ENCODE data around the gene CIROP.

CIROP gene, protein sequence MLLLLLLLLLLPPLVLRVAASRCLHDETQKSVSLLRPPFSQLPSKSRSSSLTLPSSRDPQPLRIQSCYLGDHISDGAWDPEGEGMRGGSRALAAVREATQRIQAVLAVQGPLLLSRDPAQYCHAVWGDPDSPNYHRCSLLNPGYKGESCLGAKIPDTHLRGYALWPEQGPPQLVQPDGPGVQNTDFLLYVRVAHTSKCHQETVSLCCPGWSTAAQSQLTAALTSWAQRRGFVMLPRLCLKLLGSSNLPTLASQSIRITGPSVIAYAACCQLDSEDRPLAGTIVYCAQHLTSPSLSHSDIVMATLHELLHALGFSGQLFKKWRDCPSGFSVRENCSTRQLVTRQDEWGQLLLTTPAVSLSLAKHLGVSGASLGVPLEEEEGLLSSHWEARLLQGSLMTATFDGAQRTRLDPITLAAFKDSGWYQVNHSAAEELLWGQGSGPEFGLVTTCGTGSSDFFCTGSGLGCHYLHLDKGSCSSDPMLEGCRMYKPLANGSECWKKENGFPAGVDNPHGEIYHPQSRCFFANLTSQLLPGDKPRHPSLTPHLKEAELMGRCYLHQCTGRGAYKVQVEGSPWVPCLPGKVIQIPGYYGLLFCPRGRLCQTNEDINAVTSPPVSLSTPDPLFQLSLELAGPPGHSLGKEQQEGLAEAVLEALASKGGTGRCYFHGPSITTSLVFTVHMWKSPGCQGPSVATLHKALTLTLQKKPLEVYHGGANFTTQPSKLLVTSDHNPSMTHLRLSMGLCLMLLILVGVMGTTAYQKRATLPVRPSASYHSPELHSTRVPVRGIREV

DNA sequence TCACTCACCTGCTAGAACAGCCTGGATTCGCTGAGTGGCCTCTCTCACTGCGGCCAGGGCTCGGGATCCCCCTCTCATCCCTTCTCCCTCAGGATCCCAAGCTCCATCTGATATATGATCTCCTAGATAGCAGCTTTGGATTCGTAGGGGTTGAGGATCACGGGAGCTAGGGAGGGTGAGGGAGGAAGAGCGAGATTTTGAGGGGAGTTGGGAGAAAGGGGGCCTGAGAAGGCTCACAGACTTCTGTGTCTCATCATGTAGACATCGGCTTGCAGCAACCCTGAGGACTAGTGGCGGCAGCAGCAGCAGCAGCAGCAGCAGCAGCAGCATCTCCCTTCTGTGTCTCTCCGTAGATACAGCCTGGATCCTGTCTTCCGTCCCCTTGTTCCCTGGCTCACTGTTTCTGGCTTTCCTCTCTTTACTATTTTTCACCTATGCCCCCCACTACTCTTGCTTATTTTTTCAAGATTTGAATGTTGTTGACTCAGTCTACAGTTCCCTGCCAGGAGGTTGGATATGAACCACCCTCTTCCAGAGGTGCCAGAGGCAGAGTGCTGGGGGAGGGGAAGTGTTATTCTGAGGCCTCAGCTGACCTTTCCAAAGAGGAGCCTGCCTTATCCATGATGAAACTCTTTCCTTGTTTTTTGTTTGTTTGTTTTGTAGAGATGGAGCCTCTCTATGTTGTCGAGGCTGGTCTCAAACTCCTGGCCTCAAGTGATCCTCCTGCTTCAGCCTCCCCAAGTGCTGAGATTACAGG, at the start of gene CIROP:
Gene CIROP, minus strand, starts transcription at position 399 of the 757 bp plus-strand sequence. Its CDS starts 69 bp downstream, at position 330.
- DNase-seq: peak; percentile 10

DNA sequence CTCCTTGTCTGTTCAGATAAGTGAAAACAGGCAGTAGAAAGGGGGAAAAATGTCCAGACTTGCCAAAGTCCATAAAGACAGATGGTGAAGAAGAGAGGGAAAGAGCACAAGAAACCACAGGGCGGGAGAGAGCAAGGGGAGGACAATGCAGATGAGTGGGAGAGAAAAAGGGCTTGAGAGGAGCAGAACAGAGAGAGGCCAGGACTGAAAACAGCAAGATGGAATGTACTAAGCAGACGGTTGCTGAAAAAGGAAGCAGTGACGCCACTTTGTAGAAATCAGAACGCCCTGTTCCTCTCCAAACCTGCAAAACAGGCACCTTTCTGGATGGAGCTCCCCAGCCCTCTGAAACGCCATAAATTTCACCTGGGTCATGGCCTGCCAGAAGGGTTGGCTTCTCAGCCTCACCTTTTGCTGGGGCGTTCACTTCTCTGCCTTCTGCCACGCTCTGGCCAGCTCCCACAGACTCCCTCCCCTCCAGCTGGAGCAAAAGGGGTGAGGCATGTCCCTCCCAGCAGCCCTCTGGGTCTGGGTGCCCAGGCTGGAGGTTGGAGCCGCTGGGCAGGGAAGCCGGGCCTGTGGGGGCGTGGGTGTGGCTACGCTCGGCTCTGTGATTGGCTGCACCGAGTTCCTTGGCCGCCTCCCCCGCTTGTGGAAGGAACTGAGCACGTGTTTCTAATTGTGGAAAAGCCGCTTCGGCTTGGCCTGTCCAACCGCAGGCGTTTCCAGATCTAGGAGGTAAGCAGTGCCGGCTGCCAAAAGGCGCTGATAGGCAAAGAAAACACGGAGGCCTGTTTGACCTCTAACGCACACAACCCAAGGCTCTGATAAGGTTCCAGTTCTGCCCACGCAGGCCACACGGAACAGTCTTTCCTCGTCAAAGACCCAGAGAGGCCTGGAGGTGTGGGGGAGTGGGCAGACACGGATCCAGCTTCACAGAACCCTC, 49.3 kb upstream of the CIROP start:
- no peak for DNase-seq

DNA sequence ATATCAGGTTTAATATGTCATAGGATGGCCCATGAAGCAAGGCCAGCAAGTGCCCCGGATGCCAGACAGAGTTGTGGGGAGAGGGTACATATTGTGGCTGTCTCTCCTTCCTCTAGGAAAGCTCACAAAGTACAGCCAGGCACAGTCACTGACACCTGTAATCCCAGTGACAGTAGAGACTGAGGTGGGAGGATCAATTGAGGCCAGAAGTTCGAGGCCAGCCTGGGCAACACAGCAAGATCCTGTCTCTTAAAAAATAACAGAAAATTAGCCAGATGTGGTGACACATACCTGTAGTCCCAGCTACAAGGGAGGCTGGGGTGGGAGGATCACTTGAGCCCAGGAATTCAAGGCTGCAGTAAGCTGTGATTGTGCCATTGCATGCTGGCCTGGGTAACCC, 46.6 kb upstream of the CIROP start:
- DNase-seq: no peak

DNA sequence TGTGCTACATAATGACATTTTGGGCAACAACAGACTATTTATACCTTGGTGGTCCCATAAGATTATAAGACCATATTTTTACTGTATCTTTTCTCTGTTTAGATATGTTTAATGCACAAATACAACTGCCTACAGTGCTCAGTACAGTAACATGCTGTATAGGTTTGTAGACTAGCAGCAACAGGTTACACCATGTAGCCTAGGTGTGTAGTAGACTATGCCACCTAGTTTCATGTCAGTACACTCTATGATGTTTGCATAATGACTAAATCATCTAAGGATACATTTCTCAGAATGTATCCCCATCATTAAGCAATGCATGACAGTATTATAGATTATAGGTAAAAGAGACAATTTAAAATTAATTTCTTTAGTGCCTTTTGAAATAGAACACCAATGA, 45.0 kb upstream of the CIROP start:
- no peak for DNase-seq

DNA sequence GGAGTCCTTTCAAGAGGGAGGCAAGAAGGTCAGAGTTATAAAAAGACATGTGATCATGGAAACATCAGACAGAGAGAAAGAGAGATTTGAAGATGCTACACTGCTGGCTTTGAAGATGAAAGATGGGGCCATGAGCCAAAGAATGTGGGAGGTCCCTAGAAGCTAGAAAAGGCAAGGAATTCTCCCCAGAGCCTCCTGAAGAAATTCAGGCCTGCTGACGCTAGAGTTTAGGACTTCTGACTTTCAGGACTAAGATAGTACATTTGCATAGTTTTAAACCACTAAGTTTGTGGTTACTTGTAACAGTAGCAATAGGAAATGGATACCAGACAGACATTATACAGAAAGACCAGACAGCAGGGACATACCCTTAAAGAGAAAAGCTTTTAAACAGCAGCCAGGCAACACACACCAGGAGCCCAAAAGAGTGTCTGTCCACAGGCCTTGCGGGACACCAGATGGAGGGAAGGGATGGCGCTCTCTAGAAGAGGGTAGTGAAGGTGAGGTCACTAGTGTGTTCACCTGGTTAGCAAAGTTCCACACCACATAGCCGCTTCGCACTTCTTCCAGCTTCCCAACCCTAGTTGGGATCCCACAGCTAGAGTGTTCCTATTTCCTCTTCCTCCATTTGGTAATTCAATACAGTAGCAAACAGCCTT, 43.9 kb upstream of the CIROP start:
- DNase-seq: no peak

DNA sequence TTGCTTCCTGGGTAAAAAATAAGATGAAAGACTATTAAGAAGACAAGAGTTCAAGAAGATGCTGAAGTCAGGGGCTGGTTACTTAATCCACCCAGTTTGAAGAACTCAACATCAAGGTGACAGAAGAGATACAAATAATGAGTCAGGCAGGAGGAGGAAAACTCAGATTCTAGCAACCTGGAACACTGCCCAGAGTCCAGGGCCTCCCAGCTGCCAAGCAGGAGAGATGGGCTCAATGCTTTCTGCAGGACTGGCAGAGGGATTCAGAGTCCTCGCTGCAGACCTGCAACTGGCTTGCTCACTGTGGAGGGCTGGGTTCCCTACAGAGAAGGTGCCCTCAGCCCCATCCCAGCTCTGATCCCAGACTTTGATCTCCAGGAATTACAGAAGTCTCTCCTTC, 42.9 kb upstream of the CIROP start:
- no peak for DNase-seq

DNA sequence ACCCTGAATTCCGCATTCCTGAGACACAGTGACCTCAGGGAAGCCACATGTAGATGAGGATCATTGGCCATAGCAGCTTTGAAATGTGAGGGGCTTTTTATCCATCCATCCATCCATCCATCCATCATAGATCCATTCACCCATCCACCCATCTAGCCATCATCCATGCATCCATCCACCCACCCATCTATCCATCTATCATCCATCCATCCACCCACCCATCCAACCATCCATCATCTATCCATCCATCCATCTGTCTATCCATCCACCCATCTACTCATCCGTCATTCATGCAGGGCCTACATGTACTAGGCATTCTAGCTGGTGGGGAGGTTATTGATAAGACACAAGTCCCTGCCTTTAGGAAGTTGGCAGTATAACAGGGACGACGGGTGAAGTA, 42.2 kb upstream of the CIROP start:
- no peak for DNase-seq

DNA sequence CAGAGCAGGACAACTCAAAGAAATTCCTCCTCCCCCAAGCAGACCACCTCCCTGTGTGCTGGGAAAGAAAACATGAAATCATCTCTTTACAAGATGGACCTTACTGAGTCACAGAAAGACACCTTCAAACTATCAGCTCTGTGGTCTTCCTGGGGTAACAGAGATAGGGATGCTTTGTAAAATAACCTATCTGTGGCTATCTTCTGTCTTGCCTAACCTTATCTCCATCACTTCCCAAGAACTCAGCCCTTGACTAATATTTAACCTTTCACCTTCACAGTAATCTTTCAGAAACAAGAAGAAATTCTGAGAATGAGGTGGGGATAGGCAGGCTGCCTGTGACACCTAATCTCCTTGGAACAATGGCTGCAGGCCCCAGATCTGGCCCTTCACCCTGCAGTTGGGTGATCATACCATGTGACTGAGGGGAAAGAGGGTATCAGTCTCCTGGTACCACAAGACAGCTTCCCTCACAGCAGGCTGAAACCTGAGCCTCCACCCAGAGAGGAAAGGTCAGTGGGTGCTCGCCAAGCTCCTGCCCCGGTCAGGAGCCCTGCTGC, 41.6 kb upstream of the CIROP start:
- no peak for DNase-seq

DNA sequence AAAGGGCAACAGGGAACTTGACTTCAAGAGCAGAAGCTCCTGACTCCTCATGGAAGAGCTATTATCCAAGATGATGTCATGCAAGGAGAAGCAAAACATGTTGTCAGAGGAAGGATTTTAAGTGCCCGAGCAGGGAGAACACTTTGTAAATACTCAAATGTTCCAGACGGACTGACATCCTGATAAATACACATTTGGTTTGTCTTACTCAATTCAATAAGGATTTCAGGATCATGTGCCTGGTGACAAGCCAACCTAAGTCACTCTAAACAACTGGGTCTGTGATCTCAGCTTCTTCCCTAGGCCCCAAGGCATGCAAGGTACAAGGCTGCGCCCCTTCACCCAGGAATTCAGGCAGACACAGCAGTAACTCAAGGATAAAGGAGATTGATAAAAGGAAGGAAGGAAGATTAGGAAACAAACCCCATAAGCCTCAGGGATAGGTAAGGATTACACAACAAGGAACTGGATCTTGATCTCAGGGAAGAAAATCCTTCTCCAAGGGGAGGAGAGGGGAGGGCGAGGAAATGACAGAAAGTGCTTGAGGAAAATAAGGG, 41.1 kb upstream of the CIROP start:
- DNase-seq: no peak

DNA sequence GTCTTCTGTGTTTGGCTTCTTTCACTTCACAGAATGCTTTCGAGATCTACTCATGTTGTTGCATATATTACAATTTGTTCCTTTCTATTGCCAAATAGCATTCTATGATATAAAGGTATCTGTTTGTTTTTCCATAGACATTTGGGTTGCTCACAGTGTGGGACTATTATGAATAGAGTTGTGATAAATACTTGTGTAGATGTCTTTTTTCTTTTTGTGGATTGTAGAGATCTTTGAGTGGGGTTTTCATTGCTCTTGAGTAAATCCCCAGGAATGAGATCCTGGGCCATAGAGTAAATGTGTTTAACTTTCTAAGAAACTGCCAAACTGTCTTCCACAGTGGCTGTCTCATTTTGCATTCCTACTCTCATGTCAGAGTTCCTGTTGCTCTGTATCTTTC, 39.1 kb upstream of the CIROP start:
- no peak for DNase-seq

DNA sequence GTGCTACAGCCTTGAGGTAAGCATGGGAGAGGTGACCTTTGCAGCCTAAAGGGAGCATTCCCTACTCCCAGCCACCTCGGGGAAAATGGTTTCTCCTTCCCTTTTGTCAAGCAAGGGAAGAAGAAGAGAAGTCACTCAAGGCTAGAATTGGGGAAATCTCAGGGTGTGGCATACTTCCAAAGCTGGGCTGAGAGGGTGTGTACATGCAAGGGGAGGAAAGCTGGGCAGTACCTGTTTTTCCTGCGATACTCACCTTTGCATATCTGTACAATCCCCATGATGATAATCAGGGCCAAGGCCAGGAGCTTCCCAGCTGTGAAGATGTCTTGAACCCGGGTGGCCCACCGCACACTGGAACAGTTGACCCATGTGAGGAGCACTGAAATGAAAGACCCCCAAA, 38.0 kb upstream of the CIROP start:
- no peak for DNase-seq

DNA sequence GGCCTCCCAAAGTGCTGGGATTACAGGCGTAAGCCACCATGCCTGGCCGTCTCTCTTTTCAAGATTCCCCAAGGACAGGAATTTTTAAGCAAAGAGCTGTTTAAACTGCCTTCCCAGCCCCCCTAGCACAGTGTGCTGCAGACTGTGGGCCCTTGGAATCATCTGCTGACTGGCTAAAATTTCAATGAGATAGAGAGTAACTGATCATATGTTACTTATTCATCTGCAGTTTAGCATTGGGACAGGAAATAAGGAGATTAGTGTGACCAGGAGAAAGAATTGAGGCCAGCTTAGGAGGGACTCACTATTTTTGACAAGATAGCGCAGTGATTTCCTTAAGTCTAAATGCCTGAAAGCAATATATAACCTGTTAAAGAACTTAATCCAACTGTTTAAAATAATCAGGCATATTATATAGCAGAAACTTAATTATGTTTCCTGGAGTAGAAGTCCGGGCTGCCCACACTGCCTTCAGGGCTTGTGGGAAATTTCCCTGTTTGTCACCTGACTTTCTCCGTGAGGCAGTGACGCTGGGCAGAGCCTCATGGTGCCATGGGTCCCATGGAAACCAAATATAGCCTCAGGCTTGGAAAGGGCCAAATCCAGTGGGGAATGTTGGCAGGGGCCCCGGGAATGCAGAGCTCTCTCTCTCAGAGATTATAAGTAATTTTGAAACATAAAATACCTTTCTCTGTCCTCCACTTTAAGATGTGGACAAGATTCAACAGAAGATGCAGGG, 37.1 kb upstream of the CIROP start:
- DNase-seq: no peak

DNA sequence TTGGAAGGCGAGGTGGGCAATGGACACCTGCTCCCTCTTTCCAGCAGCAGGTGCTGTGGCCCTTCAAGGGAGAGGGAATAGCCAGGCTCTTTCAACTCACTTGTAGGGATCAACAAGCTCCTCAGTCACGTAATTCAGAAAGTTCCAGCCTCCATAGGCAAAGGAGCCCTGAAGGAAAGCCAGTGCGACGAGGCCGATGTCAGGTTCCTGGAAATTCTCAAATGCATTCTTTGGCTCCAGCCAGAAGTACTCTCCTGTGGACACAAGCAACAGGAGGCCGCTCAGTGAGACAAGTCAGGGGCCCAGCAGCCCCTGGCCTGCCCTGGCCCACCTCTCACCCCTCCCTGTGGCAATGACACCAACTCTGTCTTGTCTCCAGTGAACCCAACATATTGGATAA, 35.6 kb upstream of the CIROP start:
- DNase-seq: no peak

DNA sequence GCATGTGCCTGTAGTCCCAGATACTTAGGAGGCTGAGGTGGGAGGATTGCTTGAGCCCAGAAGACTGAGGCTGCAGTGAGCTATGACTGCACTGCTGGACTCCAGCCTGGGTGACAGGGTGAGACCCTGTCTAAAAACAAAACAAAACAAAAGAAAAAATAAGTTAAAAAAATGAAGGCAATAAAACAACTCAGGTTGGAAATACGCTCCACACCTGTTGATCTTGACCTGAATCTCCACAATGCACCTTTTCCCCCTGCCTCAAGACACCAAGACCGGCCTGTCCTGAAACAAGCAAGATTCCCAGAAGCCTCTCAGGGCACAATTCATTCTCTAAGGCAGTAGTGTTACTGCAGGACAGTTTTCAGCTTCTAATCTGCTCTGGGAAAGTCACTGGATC, 35.1 kb upstream of the CIROP start:
- DNase-seq: no peak

DNA sequence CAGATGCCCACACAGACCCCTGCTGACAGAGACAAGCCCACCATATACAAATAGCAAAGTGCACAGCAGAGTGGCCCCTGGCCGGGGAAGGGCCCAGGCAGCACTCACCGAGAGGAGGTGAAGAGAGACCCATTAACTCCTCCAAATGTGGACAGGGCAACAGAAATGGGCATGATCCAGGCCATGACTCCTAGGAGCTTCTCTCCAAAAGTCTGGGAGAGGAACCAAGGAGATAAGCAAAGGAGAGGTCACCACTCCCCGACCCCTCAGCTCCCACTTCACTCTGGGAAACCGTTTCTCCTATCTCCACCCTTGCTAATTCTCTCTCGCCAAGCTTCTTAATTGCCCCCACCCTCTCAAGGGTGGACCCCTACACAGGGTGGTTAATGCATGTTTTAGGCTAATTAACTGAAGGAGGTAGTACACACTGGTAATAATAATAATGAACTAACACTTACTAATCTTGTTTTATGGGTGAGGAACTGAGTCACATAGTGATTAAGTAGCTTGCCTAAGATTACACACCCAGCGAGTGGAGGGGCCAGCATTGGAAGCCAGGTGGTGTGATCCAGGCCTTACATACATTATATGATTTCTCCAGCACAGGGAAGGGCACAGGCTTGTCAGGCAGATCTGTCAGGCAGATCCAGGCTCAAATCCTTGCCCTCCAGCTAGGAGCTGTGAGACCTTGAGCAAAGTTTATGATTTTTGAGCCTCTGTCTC, 33.2 kb upstream of the CIROP start:
- no peak for DNase-seq

DNA sequence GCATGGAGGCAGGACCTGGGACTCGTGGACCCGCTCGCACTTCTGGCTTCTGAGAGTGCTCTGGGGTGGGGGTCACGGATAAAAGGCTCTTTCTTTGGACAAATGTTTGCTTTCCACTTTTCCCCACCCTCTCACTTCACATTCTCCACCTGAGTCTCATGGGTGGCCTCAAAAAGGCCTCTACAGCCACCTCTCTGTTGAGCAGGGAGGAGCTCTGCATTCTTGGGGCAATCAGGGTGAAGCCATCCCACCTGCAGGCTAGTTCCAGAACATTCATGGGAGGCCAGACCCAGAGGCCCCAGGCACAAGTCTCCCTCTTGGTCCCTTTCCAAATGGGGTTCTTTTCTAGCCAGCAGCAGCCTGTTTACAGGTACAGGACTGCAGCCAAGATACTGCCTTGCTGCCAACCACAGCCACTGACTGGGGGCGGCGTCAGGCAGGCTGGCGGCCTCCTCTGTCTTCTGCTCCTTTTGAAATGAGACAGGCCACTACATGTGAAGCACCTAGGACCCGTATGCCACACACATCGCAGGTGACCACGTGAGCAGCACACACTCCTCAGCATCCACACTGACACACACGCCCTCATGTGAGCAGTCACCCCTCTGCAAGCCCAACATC, 32.5 kb upstream of the CIROP start:
- DNase-seq: no peak

DNA sequence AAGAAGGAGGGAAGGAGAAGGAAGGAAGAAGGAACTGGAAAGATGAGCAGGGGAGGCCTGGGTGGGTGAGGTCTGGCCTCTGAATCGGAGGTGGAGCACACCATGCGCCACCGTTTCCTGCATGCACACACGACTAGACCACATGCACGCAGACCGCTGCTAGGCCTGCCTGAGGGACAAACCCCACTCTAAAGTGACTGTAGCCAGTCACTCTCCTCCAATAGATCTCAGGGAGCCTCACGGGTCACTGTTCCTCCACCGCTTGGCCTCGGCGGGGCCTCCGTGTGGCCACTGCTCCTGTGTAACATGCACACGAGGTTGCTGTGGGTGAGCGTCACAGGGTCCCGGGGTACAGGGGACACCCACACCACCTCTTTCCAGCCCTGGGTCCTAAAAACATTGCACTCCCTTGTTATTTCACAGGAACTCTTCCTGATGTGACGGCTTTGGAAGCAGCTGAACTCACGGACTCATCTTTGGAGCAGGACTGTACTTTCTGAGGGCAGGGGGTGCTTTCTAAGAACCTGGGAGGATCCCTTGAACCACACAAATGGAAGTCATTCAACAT, 31.9 kb upstream of the CIROP start:
- DNase-seq: no peak

DNA sequence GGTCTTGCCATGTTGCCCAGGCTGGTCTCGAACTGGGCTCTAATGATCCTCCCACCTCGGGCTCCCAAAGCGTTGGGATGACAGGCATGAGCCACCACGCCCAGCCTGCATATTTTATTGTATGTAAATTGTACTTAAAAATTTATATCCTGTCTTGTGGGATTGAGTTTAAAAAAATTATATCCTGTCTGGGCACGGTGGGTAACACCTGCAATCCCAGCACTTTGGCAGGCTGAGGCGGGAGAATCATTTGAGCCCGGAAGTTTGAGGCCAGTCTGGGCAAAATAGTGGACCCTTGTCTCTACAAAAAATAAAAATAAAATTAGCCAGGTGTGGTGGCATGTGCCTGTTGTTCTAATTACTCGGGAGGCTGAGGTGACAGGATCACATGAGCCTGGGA, 28.2 kb upstream of the CIROP start:
- no peak for DNase-seq

DNA sequence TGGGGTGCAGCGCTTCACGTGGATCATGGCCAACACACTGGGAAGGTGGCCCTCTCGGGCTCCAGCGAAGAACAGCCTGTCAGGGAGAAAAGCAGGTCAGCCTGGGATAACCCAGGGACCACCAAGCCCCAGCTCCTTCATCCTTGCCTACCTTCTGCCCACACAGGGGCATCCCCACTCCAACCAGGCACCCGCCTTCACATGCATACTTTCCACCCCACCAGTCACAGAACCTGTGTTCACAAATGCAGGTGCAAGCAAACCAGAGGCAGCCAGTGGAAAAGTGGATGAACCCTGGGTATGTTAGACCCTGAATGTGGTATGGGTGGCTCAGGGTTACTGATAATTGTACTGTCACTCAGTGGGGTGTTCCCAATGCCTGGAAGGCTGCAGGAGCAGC, 26.7 kb upstream of the CIROP start:
- DNase-seq: no peak

Measured in stimulated activated CD8-positive, alpha-beta memory T cell treated with anti-CD3 and anti-CD28 coated beads, Interleukin-4, amount 100 ng/mL, for 48 hours (primary cell).